ENCODE data around the gene ARTN. TPM values are rescaled to one million over a fixed set of nuclear protein-coding genes. Genes with fewer than 3 reads are reported as not detected.

ARTN gene
- total and polyA plus RNA-seq, 9 of the 15 experiments (the other 6 are each of a cell fraction or from before 2014, with no cell fraction given) = 0.06 to 0.38 TPM; not detected in 7

- TF ChIP-seq NCOA2 (IDR thresholded peaks at IDR 0.05; ENCODE audit: partially characterized antibody in 2 of 2) (no peak), HNRNPLL (IDR thresholded peaks at IDR 0.05; ENCODE audit: low read depth, low read length, poor library complexity, severe bottlenecking) (no peak), ZC3H4 (CRISPR knock-in tag; IDR thresholded peaks at IDR 0.05; ENCODE audit: borderline replicate concordance) (no peak), NFE2L1 (tag; IDR thresholded peaks at IDR 0.05; ENCODE audit: borderline replicate concordance, low read depth) (no peak), RNF2 (IDR thresholded peaks at IDR 0.05) (no peak), ZNF445 (CRISPR knock-in tag; IDR thresholded peaks at IDR 0.05; ENCODE audit: low read depth) (no peak), MAFG (tag; conservative IDR thresholded peaks at IDR 0.05) (no peak; the same call in 1 of the 2 replicates), RBM34 (IDR thresholded peaks at IDR 0.05; ENCODE audit: borderline replicate concordance, insufficient read depth, low read length) (no peak), HCFC1 (IDR thresholded peaks at IDR 0.05; ENCODE audit: low read depth, low read length) (0 out of 2 replicates have a peak, but pooled peaks have one; percentile 20), SMARCE1 (IDR thresholded peaks at IDR 0.05) (no peak), HMG20A (CRISPR knock-in tag; conservative IDR thresholded peaks at IDR 0.05) (no peak), GTF2F1 (IDR thresholded peaks at IDR 0.05; ENCODE audit: low read depth, low read length) (no peak), ZFPM2 (CRISPR knock-in tag; IDR thresholded peaks at IDR 0.05) (no peak), TBL1XR1 (IDR thresholded peaks at IDR 0.05; ENCODE audit: low read length in 2 of 2) (no peak; a peak in 1 of 4 replicates), LARP7 (IDR thresholded peaks at IDR 0.05) (no peak), RFX5 (IDR thresholded peaks at IDR 0.05; ENCODE audit: low read depth, low read length) (no peak), NFE2 (IDR thresholded peaks at IDR 0.05; ENCODE audit: low read depth) (no peak), HDGF (IDR thresholded peaks at IDR 0.05) (no peak), NR1H2 (CRISPR knock-in tag; IDR thresholded peaks at IDR 0.05) (no peak), TBP (optimal IDR thresholded peaks at IDR 0.05; ENCODE audit: low read depth, low read length) (no peak), UBTF (IDR thresholded peaks at IDR 0.05; ENCODE audit: borderline replicate concordance in 1 of 2, low read depth in 2 of 2, low read length in 2 of 2) (0 out of 4 replicates have a peak, but pooled peaks of 1 of the 2 experiments have one; percentile 31), TAF15 (IDR thresholded peaks at IDR 0.05; ENCODE audit: low read depth, low read length) (no peak)
- TF ChIP-seq, protein P1, sequence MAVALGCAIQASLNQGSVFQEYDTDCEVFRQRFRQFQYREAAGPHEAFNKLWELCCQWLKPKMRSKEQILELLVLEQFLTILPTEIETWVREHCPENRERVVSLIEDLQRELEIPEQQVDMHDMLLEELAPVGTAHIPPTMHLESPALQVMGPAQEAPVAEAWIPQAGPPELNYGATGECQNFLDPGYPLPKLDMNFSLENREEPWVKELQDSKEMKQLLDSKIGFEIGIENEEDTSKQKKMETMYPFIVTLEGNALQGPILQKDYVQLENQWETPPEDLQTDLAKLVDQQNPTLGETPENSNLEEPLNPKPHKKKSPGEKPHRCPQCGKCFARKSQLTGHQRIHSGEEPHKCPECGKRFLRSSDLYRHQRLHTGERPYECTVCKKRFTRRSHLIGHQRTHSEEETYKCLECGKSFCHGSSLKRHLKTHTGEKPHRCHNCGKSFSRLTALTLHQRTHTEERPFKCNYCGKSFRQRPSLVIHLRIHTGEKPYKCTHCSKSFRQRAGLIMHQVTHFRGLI (CRISPR knock-in tag; IDR thresholded peaks at IDR 0.05) = no peak
- TF ChIP-seq, protein P2, sequence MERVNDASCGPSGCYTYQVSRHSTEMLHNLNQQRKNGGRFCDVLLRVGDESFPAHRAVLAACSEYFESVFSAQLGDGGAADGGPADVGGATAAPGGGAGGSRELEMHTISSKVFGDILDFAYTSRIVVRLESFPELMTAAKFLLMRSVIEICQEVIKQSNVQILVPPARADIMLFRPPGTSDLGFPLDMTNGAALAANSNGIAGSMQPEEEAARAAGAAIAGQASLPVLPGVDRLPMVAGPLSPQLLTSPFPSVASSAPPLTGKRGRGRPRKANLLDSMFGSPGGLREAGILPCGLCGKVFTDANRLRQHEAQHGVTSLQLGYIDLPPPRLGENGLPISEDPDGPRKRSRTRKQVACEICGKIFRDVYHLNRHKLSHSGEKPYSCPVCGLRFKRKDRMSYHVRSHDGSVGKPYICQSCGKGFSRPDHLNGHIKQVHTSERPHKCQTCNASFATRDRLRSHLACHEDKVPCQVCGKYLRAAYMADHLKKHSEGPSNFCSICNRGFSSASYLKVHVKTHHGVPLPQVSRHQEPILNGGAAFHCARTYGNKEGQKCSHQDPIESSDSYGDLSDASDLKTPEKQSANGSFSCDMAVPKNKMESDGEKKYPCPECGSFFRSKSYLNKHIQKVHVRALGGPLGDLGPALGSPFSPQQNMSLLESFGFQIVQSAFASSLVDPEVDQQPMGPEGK (CRISPR knock-in tag; IDR thresholded peaks at IDR 0.05; ENCODE audit: borderline replicate concordance) = no peak
Observed at GRCh38 chr1:43934101-43934985, 742 bp downstream of the ARTN start (continued).

All from K562 (cell line).